ENCODE results near the gene ZNF783. TPM values are rescaled to one million over a fixed set of nuclear protein-coding genes. Genes with fewer than 3 reads are reported as not detected.
A peak's percentile ranks its signal among the peaks of the same experiment; 100 is the strongest.

ZNF783 gene
- total RNA-seq, 1 donor, result 13.4 TPM

DNA sequence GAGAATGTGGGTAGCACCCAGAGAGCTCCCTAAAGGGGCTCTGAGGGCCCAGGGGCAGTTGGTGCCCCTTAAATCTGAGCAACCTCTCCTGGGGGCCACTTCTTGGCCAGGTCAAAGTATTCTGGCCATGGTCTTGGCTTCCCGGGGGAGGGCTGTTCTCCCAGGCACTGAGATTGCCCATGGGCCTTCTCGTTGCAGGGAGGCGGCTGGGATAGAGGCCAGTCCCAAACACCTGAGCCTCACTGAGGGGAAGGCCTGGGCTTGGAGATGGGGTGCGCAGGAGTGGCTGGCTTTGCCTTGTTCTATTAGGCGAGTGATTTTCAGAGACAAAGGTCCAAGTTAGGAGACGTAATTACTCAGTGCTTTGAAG lies 33.5 kb downstream of the ZNF783 start:
- no peaks in the 10 kb centered on the region for H3K4me1 ChIP-seq (ENCODE audit: insufficient read depth, low read length)
- H3K4me2 ChIP-seq (ENCODE audit: insufficient read depth, low read length), result no peak overlapping the region
- H3K79me2 ChIP-seq (ENCODE audit: insufficient read depth, low read length), result no peaks in the 10 kb centered on the region

DNA sequence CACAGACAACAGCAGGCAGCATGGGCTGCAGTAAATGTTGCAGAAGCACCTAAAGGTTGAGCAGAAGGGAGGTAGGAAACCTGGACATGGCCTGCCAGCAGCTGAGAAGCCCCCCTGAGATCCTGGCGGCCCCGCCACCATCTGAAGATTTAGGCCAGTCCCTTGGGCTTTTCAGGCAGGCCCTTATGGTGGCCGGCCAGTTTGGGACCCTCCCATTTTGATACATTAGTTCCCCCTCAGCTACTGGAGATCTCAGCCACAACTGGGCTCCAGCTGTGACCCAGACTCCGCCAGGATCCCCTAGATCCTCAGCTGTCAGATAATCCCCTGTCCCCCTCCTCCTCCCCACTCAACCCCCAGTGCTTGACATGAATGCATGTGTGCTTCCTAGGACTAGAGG lies 34.4 kb downstream of the ZNF783 start:
- DNase-seq (ENCODE audit: insufficient read length, low spot score, missing footprints), result peak; percentile 42
- Histone ChIP-seq H3K4me3 (ENCODE audit: insufficient read depth, low read length) (no peak overlapping the region), H3K36me3 (ENCODE audit: insufficient read depth, low read length) (peaks cover 19% of the 10 kb centered on the region), H3K27me3 (ENCODE audit: insufficient read depth, low read length) (no peaks in the 10 kb centered on the region), H3K4me2 (ENCODE audit: insufficient read depth, low read length) (no peak overlapping the region), H3K9me3 (ENCODE audit: low read depth, low read length) (no peaks in the 10 kb centered on the region), H4K20me1 (ENCODE audit: insufficient read depth, low read length) (no peaks in the 10 kb centered on the region), H3K4me1 (ENCODE audit: insufficient read depth, low read length) (peaks cover 3% of the 10 kb centered on the region), H3K79me2 (ENCODE audit: insufficient read depth, low read length) (no peaks in the 10 kb centered on the region), H3K27ac (ENCODE audit: low read depth, low read length) (no peak overlapping the region), H2AFZ (ENCODE audit: low read length) (no peak overlapping the region)
- TF ChIP-seq, protein P1, sequence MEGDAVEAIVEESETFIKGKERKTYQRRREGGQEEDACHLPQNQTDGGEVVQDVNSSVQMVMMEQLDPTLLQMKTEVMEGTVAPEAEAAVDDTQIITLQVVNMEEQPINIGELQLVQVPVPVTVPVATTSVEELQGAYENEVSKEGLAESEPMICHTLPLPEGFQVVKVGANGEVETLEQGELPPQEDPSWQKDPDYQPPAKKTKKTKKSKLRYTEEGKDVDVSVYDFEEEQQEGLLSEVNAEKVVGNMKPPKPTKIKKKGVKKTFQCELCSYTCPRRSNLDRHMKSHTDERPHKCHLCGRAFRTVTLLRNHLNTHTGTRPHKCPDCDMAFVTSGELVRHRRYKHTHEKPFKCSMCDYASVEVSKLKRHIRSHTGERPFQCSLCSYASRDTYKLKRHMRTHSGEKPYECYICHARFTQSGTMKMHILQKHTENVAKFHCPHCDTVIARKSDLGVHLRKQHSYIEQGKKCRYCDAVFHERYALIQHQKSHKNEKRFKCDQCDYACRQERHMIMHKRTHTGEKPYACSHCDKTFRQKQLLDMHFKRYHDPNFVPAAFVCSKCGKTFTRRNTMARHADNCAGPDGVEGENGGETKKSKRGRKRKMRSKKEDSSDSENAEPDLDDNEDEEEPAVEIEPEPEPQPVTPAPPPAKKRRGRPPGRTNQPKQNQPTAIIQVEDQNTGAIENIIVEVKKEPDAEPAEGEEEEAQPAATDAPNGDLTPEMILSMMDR (IDR thresholded peaks at IDR 0.05; ENCODE audit: extremely low read depth, low read depth, low read length), result no peak

More for the DNA sequence above, 33.5 kb downstream of the ZNF783 start:
- Histone ChIP-seq H4K20me1 (ENCODE audit: insufficient read depth, low read length) (no peaks in the 10 kb centered on the region), H3K9me3 (ENCODE audit: low read depth, low read length) (no peaks in the 10 kb centered on the region), H3K4me3 (ENCODE audit: insufficient read depth, low read length) (no peak overlapping the region), H3K27ac (ENCODE audit: low read depth, low read length) (no peak overlapping the region), H3K27me3 (ENCODE audit: insufficient read depth, low read length) (no peaks in the 10 kb centered on the region), H2AFZ (ENCODE audit: low read length) (no peak overlapping the region), H3K36me3 (ENCODE audit: insufficient read depth, low read length) (peaks cover 19% of the 10 kb centered on the region)
- DNase-seq (ENCODE audit: insufficient read length, low spot score, missing footprints), result peak; percentile 75
- TF ChIP-seq, protein P1 (IDR thresholded peaks at IDR 0.05; ENCODE audit: extremely low read depth, low read depth, low read length), result no peak

DNA sequence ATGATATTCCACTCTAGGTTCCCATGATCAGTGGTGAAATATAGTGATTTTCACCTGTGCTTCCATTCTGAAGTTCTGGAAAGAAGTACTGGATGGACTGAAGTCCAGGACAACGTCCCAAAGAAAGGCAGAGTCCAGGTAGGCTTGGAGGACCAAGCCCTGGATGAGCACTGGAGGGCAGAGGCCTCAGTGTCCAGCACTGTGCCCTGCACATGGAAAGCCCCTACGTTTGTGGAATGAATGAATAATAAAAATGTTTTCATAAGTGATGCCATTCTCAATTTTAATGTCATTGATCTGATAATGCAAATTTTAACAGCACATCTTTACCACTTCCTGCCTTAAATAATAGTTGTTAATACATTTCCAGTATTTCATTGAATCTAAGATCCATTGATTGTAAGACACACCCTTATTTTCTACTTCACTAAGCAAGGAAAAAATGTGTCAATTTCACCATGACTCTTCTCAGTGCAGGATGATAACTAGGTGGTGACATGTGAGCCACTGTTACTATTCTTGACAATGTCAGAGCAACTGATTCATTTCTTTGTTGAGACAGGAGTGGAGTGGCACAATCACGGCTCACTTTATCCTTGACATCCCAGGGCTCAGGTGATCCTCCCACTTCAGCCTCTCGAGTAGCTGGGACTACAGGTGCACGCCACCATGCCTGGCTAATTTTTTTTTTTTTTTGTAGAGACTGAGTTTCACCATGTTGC lies 35.2 kb downstream of the ZNF783 start:
- Histone ChIP-seq H3K4me1 (ENCODE audit: insufficient read depth, low read length) (peaks cover 3% of the 10 kb centered on the region), H3K36me3 (ENCODE audit: insufficient read depth, low read length) (peaks cover 13% of the 10 kb centered on the region), H3K4me3 (ENCODE audit: insufficient read depth, low read length) (no peak overlapping the region), H3K9me3 (ENCODE audit: low read depth, low read length) (no peaks in the 10 kb centered on the region), H3K27ac (ENCODE audit: low read depth, low read length) (no peak overlapping the region), H4K20me1 (ENCODE audit: insufficient read depth, low read length) (no peaks in the 10 kb centered on the region), H3K79me2 (ENCODE audit: insufficient read depth, low read length) (no peaks in the 10 kb centered on the region), H3K4me2 (ENCODE audit: insufficient read depth, low read length) (no peak overlapping the region), H3K27me3 (ENCODE audit: insufficient read depth, low read length) (no peaks in the 10 kb centered on the region), H2AFZ (ENCODE audit: low read length) (no peak overlapping the region)
- no peak for DNase-seq (ENCODE audit: insufficient read length, low spot score, missing footprints)
- TF ChIP-seq, protein P1 (IDR thresholded peaks at IDR 0.05; ENCODE audit: extremely low read depth, low read depth, low read length), result no peak

DNA sequence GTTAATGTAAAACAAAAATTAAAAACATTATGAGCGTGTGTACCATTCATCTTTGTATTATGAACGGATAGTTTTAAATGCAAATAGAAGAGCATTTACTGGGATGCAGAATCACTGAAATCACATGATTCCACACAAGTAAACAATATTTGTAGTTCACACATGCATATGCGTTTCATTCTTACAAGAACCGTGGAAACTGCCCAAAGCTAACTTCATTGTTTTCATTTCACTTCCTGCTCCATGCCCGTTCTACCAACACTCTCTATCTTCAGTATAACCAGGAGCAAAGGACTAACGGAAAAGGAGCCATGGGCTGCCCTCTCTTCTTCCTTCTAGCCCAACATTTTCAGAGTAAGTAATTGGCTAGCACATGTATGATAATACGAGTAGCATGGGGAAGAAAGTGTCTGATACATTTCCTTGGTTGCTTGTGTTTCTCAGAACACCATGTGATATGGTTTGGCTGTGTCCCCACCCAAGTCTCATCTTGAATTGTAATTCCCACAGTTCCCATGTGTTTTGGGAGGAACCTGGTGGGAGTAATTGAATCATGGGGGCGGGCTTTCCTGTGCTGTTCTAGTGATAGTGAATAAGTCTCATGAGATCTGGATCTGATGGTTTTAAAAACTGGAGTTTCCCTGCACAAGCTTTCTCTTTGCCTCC lies 38.8 kb downstream of the ZNF783 start:
- Histone ChIP-seq H3K4me1 (ENCODE audit: insufficient read depth, low read length) (peaks cover 3% of the 10 kb centered on the region), H4K20me1 (ENCODE audit: insufficient read depth, low read length) (no peaks in the 10 kb centered on the region), H3K4me3 (ENCODE audit: insufficient read depth, low read length) (peak overlapping the region; percentile 34), H3K79me2 (ENCODE audit: insufficient read depth, low read length) (no peaks in the 10 kb centered on the region), H2AFZ (ENCODE audit: low read length) (peak overlapping the region; percentile 75), H3K27ac (ENCODE audit: low read depth, low read length) (no peak overlapping the region), H3K9me3 (ENCODE audit: low read depth, low read length) (no peaks in the 10 kb centered on the region), H3K36me3 (ENCODE audit: insufficient read depth, low read length) (no peaks in the 10 kb centered on the region), H3K4me2 (ENCODE audit: insufficient read depth, low read length) (peak overlapping the region; percentile 66), H3K27me3 (ENCODE audit: insufficient read depth, low read length) (no peaks in the 10 kb centered on the region)
- TF ChIP-seq, protein P1 (IDR thresholded peaks at IDR 0.05; ENCODE audit: extremely low read depth, low read depth, low read length), result no peak
- DNase-seq (ENCODE audit: insufficient read length, low spot score, missing footprints), result peak; percentile 77

All from osteoblast (primary cell).